Superior temporal gyrus (tissue), 1 donor: Measurements from ENCODE around the gene ECE1.

Experiments used
- DNase-seq: peaks from one replicate; pipeline ENCODE4 v3.0.0-alpha.2; 2016; ENCODE audit errors: extremely low spot score

The ECE1 gene

GRCh38 chr1:21268281-21269239 lies 21.7 kb downstream of the ECE1 start:
- DNase-seq, result no peak

- DNase-seq, result no peak
Observed at GRCh38 chr1:21267191-21268077, 22.8 kb downstream of the ECE1 start.

- no peak for DNase-seq
Observed at GRCh38 chr1:21266119-21266774, 24.0 kb downstream of the ECE1 start.

GRCh38 chr1:21265644-21266043 lies 24.6 kb downstream of the ECE1 start:
- no peak for DNase-seq

GRCh38 chr1:21264898-21265297 lies 25.4 kb downstream of the ECE1 start:
- DNase-seq, result no peak

- no peak for DNase-seq
Observed at GRCh38 chr1:21263653-21264225, 26.5 kb downstream of the ECE1 start.

GRCh38 chr1:21263052-21263429 lies 27.2 kb downstream of the ECE1 start:
- DNase-seq, result no peak

- peak; percentile 35 for DNase-seq
Observed at GRCh38 chr1:21262293-21263051, 27.8 kb downstream of the ECE1 start.

- no peak for DNase-seq
Observed at GRCh38 chr1:21261551-21262292, 28.5 kb downstream of the ECE1 start.

GRCh38 chr1:21260405-21261125 lies 29.7 kb downstream of the ECE1 start:
- no peak for DNase-seq

- DNase-seq, result no peak
Observed at GRCh38 chr1:21259316-21260076, 30.8 kb downstream of the ECE1 start.

- no peak for DNase-seq
Observed at GRCh38 chr1:21258331-21259134, 31.7 kb downstream of the ECE1 start.

GRCh38 chr1:21257431-21258135 lies 32.7 kb downstream of the ECE1 start:
- DNase-seq, result no peak

GRCh38 chr1:21256776-21257175 lies 33.5 kb downstream of the ECE1 start:
- no peak for DNase-seq

GRCh38 chr1:21255943-21256320 lies 34.3 kb downstream of the ECE1 start:
- DNase-seq, result no peak

GRCh38 chr1:21255284-21255942 lies 34.9 kb downstream of the ECE1 start:
- peak; percentile 99 for DNase-seq
